GM18951 (cell line): Measurements from ENCODE around the gene MTA2.
"Not testable (repeated sequence)": the region's sequence is repeated elsewhere in the genome, so short reads cannot be mapped to it uniquely, and the experiment has no call there.

Experiments
- POLR2A ChIP-seq: IDR thresholded peaks from 4 replicates; pipeline ENCODE4 v1.6.1; 2011; ENCODE audit warnings: mild to moderate bottlenecking; ENCODE audit not compliant: insufficient read length, insufficient read depth; ENCODE audit errors: extremely low read depth
- in situ Hi-C: fragments of 300-500 bp; cut with MboI; formaldehyde crosslinking; loops from one replicate; pipeline ENCODE4 v1.12.0; 2022; ENCODE audit warnings: low sequenced_read_pairs, mixed read lengths, inconsistent platforms; ENCODE audit not compliant: unreplicated experiment

MTA2 gene

GRCh38 chr11:62622476-62623089 is 20.9 kb upstream of the MTA2 start:
- in situ Hi-C loops, result no loop called here

GRCh38 chr11:62621567-62622470 is 20.2 kb upstream of the MTA2 start, which contains the start of gene B3GAT3:
B3GAT3 (minus strand) TSS chr11:62621986; CDS start chr11:62621947, 39 bp downstream.
- in situ Hi-C loops, result no loop called here

More at GRCh38 chr11:62622476-62623089, 20.9 kb upstream of the MTA2 start:
- TF ChIP-seq POLR2A, result no peak

GRCh38 chr11:62621027-62621566 is 19.4 kb upstream of the MTA2 start:
- no peak for TF ChIP-seq POLR2A
- in situ Hi-C loops, result no loop called here

More at GRCh38 chr11:62621567-62622470, 20.2 kb upstream of the MTA2 start, which contains the start of gene B3GAT3:
- peak; percentile 93 for TF ChIP-seq POLR2A

GRCh38 chr11:62616957-62617356 is 15.3 kb upstream of the MTA2 start:
- in situ Hi-C loops, result not testable (repeated sequence)

- in situ Hi-C loops, result no loop called here
- TF ChIP-seq POLR2A, result no peak
These were observed 13.9 kb upstream of the MTA2 start for GRCh38 chr11:62615521-62615920.

- in situ Hi-C loops, result no loop called here
- no peak for TF ChIP-seq POLR2A
These were observed 12.6 kb upstream of the MTA2 start for GRCh38 chr11:62614275-62614674.

- no peak for TF ChIP-seq POLR2A
- in situ Hi-C loops, result no loop called here
These were observed 11.7 kb upstream of the MTA2 start for GRCh38 chr11:62613291-62613778.

GRCh38 chr11:62612366-62613290 is 11.0 kb upstream of the MTA2 start, which contains the start of the genes EML3 and ROM1:
EML3 (minus strand) TSS chr11:62612775; CDS start chr11:62612457, 318 bp downstream.
ROM1 (plus strand) TSS chr11:62613257; CDS start chr11:62613282, 25 bp downstream.
- in situ Hi-C loops, result no loop called here
- TF ChIP-seq POLR2A, result peak; percentile 53

- in situ Hi-C loops, result no loop called here
- no peak for TF ChIP-seq POLR2A
These were observed 10.2 kb upstream of the MTA2 start for GRCh38 chr11:62611705-62612365.

- no peak for TF ChIP-seq POLR2A
- in situ Hi-C loops, result no loop called here
These were observed 9.4 kb upstream of the MTA2 start for GRCh38 chr11:62610814-62611704.

GRCh38 chr11:62610403-62610802 is 8.7 kb upstream of the MTA2 start:
- in situ Hi-C loops, result no loop called here
- no peak for TF ChIP-seq POLR2A
